Natural killer cell (primary cell): Measurements from ENCODE around the gene SETD1B. TPM values are rescaled to one million over a fixed set of nuclear protein-coding genes. Genes with fewer than 3 reads are reported as not detected.

Experiments used
- ATAC-seq, 3 donors: fragments of 150-1000 bp in 2 of 3; fragments of 200-7000 bp in 1 of 3; cut with Tn5 transposase; 1 replicate in 1 of 3; 2 replicates in 2 of 3; pipeline ENCODE4 v1.10.0; 2021; ENCODE audit warnings: mild to moderate bottlenecking in 2 of 3, moderate library complexity in 2 of 3
- DNase-seq, 2 donors: peaks; one replicate each; pipeline versions ENCODE4 v3.0.0 to v3.0.0-alpha.2; 2013 to 2021; ENCODE audit warnings: mixed read lengths in 1 of 2
- H3K27ac ChIP-seq: one replicate; pipeline ENCODE4 v1.5.1; 2013; ENCODE audit warnings: mild to moderate bottlenecking, low read length
- H3K27me3 ChIP-seq: one replicate; pipeline ENCODE4 v1.6.1; 2013; ENCODE audit warnings: low read length; ENCODE audit not compliant: control insufficient read depth, insufficient read depth
- H3K36me3 ChIP-seq: one replicate; pipeline ENCODE4 v1.6.1; 2013; ENCODE audit warnings: low read length; ENCODE audit not compliant: control insufficient read depth, insufficient read depth
- H3K4me1 ChIP-seq: one replicate; pipeline ENCODE4 v1.6.1; 2013; ENCODE audit warnings: low read length; ENCODE audit not compliant: control insufficient read depth, insufficient read depth
- H3K4me3 ChIP-seq: one replicate; pipeline ENCODE4 v1.5.1; 2013; ENCODE audit warnings: low read length
- H3K9me3 ChIP-seq: one replicate; pipeline ENCODE4 v1.6.1; 2013; ENCODE audit warnings: low read length; ENCODE audit not compliant: control insufficient read depth, insufficient read depth
- H3K27ac Mint-ChIP-seq, 2 donors: one replicate each; pipeline ENCODE4 v1.8.0; 2022; ENCODE audit warnings: mild to moderate bottlenecking in 2 of 2, mixed read lengths in 2 of 2, moderate library complexity in 1 of 2
- H3K27me3 Mint-ChIP-seq, 2 donors: one replicate each; pipeline ENCODE4 v1.8.0; 2022; ENCODE audit warnings: low read depth in 2 of 2, mixed read lengths in 2 of 2
- H3K36me3 Mint-ChIP-seq: one replicate; pipeline ENCODE4 v1.8.0; 2022; ENCODE audit warnings: mixed read lengths
- H3K4me1 Mint-ChIP-seq, 2 donors: one replicate each; pipeline ENCODE4 v1.8.0; 2022; ENCODE audit warnings: mixed read lengths in 2 of 2
- H3K4me3 Mint-ChIP-seq: one replicate; pipeline ENCODE4 v1.8.0; 2022; ENCODE audit warnings: mild to moderate bottlenecking, moderate library complexity, mixed read lengths
- H3K9me3 Mint-ChIP-seq, 2 donors: one replicate each; pipeline ENCODE4 v1.8.0; 2022; ENCODE audit warnings: mixed read lengths in 2 of 2
- WGBS: methylation state at CpG from one replicate; pipeline ENCODE4 v1.1.7; 2013; ENCODE audit warnings: missing lambda C conversion rate; ENCODE audit not compliant: insufficient coverage; 5-methylcytosine and 5-hydroxymethylcytosine counted together
- intact Hi-C: fragments of 100-400 bp; cut with micrococcal nuclease; formaldehyde crosslinking; loops from one replicate; pipeline ENCODE4 v1.14.2; 2022
- total RNA-seq, 4 donors: library from RNA; stranded (reverse); fragments of 120-200 nt in 1 of 4; gene quantifications; one replicate each; pipeline versions ENCODE4 v1.2.3 to v1.2.4, GENCODE V29; 2013 to 2022
- TF ChIP-seq, protein P1 (sequence below): fragments of 200-600 bp; IDR thresholded peaks from one replicate; pipeline ENCODE4 v1.8.0; 2022; ENCODE audit warnings: antibody characterized with exemption

SETD1B gene
- total RNA-seq, 3 donors from 2014 or later (not counting 1 experiment from before 2014, with no cell fraction given), result 55.1 to 57.5 (median 56.2) TPM

DNA sequence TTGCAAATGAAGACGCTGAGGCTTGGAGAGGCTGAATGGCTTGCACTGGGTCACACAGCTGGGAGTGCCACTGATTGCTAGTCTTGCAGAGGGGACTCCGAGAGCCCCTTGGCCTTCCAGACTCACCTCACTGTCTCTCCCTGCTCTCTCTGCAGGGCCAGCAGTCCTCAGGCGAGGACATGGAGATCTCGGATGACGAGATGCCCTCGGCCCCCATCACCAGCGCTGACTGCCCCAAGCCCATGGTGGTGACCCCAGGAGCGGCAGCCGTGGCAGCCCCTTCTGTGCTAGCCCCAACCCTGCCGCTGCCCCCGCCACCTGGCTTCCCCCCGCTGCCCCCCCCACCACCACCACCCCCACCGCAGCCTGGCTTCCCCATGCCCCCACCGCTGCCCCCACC, 10.1 kb downstream of the SETD1B start:
- peaks cover 30 to 44% of the 10 kb centered on the region in 2 donors for H3K4me1 Mint-ChIP-seq
- no peaks in the 10 kb centered on the region for H3K27me3 Mint-ChIP-seq
- H3K27ac Mint-ChIP-seq, result no peak overlapping the region
- Histone ChIP-seq H3K27ac (no peak overlapping the region), H3K36me3 (peaks cover 73% of the 10 kb centered on the region), H3K4me1 (peaks cover 37% of the 10 kb centered on the region), H3K27me3 (no peaks in the 10 kb centered on the region), H3K4me3 (no peak overlapping the region), H3K9me3 (no peaks in the 10 kb centered on the region)
- ATAC-seq (no peak), DNase-seq (no peak)
- no peaks in the 10 kb centered on the region for H3K9me3 Mint-ChIP-seq
- over 99% methylated on average over 9 of the region's 14 CpGs for WGBS
- TF ChIP-seq, protein P1, sequence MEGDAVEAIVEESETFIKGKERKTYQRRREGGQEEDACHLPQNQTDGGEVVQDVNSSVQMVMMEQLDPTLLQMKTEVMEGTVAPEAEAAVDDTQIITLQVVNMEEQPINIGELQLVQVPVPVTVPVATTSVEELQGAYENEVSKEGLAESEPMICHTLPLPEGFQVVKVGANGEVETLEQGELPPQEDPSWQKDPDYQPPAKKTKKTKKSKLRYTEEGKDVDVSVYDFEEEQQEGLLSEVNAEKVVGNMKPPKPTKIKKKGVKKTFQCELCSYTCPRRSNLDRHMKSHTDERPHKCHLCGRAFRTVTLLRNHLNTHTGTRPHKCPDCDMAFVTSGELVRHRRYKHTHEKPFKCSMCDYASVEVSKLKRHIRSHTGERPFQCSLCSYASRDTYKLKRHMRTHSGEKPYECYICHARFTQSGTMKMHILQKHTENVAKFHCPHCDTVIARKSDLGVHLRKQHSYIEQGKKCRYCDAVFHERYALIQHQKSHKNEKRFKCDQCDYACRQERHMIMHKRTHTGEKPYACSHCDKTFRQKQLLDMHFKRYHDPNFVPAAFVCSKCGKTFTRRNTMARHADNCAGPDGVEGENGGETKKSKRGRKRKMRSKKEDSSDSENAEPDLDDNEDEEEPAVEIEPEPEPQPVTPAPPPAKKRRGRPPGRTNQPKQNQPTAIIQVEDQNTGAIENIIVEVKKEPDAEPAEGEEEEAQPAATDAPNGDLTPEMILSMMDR, result no peak
- H3K4me3 Mint-ChIP-seq, result no peak overlapping the region
- H3K36me3 Mint-ChIP-seq, result peaks cover 6% of the 10 kb centered on the region
- intact Hi-C loops, result loop anchor here (5.0 kb wide), 1 partner anchor 37 kb away; no protein-coding TSS in a partner anchor

DNA sequence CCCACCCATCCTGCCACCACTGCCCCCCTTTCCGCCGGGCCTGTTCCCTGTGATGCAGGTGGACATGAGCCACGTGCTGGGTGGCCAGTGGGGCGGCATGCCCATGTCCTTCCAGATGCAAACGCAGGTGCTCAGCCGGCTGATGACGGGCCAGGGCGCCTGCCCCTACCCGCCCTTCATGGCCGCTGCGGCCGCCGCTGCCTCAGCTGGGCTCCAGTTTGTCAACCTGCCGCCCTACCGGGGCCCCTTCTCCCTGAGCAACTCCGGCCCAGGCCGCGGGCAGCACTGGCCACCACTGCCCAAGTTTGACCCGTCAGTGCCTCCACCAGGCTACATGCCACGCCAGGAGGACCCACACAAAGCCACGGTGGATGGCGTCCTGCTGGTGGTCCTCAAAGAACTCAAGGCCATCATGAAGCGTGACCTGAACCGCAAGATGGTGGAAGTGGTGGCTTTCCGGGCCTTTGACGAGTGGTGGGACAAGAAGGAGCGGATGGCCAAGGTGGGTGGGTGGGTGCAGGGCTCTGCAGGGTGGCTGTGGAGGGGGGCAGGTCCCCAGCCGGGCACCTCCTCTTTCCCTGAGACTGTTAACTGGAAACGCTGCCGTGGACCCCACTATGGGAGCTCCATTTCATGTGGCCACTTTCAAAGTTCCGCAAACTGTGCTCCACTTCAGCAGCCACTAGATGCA, 10.8 kb downstream of the SETD1B start:
- intact Hi-C loops, result loop anchor here (5.0 kb wide), 1 partner anchor 37 kb away; no protein-coding TSS in a partner anchor
- TF ChIP-seq, protein P1, result no peak
- no peak overlapping the region for H3K4me3 ChIP-seq
- peaks cover 73% of the 10 kb centered on the region for H3K36me3 ChIP-seq
- no peak overlapping the region for H3K4me3 Mint-ChIP-seq
- H3K27me3 ChIP-seq, result no peaks in the 10 kb centered on the region
- 96% methylated on average over 31 of the region's 31 CpGs for WGBS
- ATAC-seq (no peak), DNase-seq (no peak)
- no peaks in the 10 kb centered on the region for H3K9me3 ChIP-seq
- H3K27ac Mint-ChIP-seq, result no peak overlapping the region
- H3K4me1 ChIP-seq, result peaks cover 37% of the 10 kb centered on the region
- H3K27ac ChIP-seq, result no peak overlapping the region
- no peaks in the 10 kb centered on the region for H3K27me3 Mint-ChIP-seq
- H3K9me3 Mint-ChIP-seq, result no peaks in the 10 kb centered on the region
- H3K36me3 Mint-ChIP-seq, result peaks cover 6% of the 10 kb centered on the region
- H3K4me1 Mint-ChIP-seq, result peaks cover 30 to 41% of the 10 kb centered on the region in 2 donors

DNA sequence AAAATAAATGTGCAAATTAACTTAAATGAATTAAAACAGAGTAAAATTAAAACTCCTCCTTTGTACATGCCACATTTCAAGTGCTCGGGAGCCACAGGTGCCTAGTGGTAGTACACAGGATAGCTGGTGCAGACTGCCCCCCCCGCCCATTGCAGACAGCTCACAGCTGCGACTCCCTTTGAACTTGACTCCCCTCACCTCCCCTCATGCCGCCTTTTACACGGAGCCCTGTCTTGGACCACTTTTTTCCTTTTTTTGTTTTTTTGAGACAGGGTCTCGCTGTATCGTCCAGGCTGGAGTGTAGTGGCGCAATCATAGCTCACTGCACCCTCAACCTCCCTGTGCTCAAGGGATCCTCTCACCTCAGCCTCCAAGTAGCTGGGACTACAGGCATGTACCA, 11.5 kb downstream of the SETD1B start:
- 94% methylated on average over 8 of the region's 8 CpGs for WGBS
- TF ChIP-seq, protein P1, result no peak
- no peak overlapping the region for H3K4me3 Mint-ChIP-seq
- ATAC-seq (no peak), DNase-seq (no peak)
- Histone ChIP-seq H3K36me3 (peaks cover 75% of the 10 kb centered on the region), H3K27me3 (no peaks in the 10 kb centered on the region), H3K9me3 (no peaks in the 10 kb centered on the region), H3K4me3 (no peak overlapping the region), H3K27ac (no peak overlapping the region), H3K4me1 (peaks cover 36% of the 10 kb centered on the region)
- no peaks in the 10 kb centered on the region for H3K27me3 Mint-ChIP-seq
- H3K9me3 Mint-ChIP-seq, result no peaks in the 10 kb centered on the region
- intact Hi-C loops, result no loop called here
- no peak overlapping the region for H3K27ac Mint-ChIP-seq
- peaks cover 30 to 39% of the 10 kb centered on the region in 2 donors for H3K4me1 Mint-ChIP-seq
- peaks cover 6% of the 10 kb centered on the region for H3K36me3 Mint-ChIP-seq
